ENCODE measurements around the gene ADCY10.
"Not testable (repeated sequence)": the region's sequence is repeated elsewhere in the genome, so short reads cannot be mapped to it uniquely, and the experiment has no call there.

ADCY10 gene

GRCh38 chr1:167913895-167914496 is at the start of gene ADCY10:
Gene ADCY10, minus strand, starts transcription at chr1:167914134. Its CDS starts 8,994 bp downstream, at chr1:167905140.
- DNase-seq (ENCODE audit: low read depth in 2 of 2, low spot score in 1 of 2): no peak

DNA sequence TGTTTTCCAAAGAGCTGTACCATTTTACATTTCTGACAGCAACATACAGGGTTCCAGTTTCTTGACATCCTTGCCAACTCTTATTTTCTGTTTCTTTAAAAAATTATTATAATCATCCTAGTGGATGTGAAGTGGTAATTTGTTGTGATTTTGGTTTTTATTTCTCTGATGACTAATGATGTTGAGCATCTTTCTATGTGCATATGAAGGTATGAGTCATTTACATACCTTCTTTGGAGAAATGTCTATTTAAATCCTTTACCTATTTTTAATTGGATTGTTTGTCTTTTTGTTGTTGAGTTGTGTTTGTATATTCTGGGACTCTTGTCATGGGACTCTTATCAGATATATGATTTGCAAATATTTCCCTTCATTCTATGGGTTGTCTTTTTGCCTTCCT is 43.8 kb upstream of the ADCY10 start:
- no peak for DNase-seq (ENCODE audit: low read depth in 2 of 2, low spot score in 1 of 2)

GRCh38 chr1:167955915-167956314 is 42.0 kb upstream of the ADCY10 start:
- no peak for DNase-seq (ENCODE audit: low read depth in 2 of 2, low spot score in 1 of 2)

DNA sequence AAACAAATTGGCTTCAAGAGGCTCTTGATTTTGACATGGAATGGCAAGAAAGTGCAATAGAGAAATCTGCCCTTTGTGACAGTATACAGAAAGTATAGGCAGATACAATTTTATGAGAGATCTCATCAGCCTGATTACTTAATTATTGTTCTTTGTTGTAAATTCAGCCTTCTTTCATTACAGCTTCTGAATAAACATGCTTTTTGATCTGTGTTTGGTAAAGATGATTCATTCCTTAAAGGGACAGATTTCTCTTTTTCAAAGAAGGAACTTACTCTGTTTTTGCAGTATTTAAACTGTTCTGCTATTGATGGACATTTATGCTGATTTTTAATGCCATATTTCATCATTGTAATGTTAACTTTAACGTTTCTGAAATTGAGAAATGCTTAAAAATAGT is 36.6 kb upstream of the ADCY10 start:
- no peak for DNase-seq (ENCODE audit: low read depth in 2 of 2, low spot score in 1 of 2)

DNA sequence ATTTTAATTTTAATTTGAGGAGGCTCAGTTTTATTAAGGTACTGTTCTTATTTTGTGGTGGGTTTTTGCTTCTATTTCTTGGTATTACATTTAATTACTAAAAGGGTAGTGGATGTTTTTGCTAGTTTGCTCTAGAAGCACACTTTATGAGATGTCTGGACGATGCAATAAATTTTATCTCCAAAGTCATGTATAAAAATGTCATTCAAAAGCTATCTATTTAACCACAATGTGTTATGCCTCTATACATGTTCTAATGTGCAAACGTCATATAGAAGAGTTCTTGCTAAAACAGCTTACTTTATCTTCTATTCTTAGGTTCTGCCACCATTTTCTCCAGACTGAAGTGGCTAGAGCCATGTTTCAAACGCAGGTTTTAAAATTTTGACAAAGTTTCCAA is 35.9 kb upstream of the ADCY10 start:
- DNase-seq (ENCODE audit: low read depth in 2 of 2, low spot score in 1 of 2): no peak

DNA sequence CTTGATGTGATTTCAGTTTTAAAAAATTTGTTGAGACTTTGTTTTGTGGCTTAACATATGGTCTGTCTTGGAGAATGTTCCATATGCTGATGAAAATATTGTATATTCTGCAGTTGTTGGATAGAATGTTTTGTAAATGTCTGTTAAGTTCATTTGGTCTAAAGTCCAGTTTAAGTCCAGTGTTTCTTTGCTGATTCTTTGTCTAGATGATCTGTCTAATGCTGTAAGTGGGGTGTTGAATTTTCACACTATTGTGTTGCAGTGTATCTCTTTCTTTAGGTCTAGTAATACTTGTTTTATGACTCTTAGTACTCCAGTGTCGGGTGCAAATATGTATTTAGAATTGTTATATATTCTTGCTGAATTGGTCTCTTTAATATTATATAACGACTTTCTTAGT is 33.8 kb upstream of the ADCY10 start:
- DNase-seq (ENCODE audit: low read depth in 2 of 2, low spot score in 1 of 2): no peak

DNA sequence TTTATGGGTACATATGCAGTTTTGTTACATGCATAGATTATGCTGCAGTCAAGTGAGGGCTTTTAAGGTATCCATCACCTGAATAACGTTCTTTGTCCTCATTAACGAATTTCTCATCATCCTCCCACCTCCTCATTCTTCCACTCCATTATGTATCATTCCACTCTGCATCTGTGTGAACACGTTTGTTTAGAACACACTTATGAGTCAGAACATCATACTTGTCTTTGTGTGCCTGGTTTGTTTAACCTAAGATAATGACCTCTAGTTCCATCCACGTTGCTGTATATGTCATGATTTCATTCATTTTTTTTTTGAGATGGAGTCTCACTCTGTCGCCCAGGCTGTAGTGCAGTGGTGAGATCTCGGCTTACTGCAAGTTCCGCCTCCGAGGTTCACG is 29.6 kb upstream of the ADCY10 start:
- no peak for DNase-seq (ENCODE audit: low read depth in 2 of 2, low spot score in 1 of 2)

GRCh38 chr1:167940264-167940663 is 26.3 kb upstream of the ADCY10 start:
- DNase-seq (ENCODE audit: low read depth in 2 of 2, low spot score in 1 of 2): no peak

- DNase-seq (ENCODE audit: low read depth in 2 of 2, low spot score in 1 of 2): no peak
Observed at GRCh38 chr1:167938080-167938636, 24.2 kb upstream of the ADCY10 start.

DNA sequence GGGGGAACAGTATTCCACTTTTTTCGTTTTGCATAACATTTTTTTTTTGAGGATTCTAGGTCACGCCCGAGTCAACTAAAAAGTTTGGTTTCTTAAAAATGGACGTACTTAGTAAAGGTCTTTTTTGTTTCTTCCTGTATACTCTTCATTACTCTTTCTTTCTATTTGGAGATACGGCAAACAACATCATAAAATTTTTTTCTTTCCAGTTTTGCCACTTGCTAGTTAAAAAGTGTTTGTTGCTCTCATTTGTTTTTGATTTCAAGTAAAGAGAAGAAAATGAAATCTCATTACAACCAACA is 23.7 kb upstream of the ADCY10 start:
- no peak for DNase-seq (ENCODE audit: low read depth in 2 of 2, low spot score in 1 of 2)

DNA sequence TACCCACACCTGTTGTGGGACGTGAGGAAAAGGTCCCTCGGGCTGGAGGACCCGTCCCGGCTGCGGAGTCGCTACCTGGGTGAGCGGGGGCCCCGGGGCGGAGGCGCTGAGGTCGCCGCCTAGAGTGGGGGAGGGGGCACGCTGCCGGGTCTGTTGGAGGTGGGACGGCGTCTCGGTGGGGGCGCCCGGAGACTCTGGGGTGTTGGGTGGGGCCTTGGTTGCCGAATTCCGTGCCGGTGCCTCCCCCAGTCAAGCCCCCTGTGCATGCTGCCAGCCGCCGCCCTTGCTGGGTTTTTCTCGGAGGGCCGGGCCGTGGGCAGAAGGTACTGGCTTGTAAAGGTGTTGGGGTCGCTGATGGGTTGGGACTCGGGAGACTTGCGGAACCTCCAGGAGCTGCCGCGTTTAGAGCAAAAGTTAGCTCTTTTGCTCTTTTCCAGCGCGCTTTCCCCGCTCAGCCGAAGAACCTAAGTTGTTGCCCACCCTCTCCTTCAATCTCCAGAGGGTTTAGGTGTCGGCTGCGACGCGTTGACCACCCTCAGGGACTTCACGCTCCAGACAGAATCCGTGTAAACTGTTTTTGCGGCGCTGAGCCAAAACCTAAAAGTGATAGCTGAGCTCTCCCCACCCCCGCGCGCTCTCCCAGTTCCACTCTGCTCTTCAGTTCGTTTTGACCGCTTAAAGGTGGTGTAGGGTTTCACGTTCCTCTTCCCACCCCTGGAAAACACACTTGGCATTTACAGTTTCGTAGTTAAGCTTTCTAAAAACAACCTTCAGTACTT is 23.2 kb upstream of the ADCY10 start, which contains the start of gene MPC2:
TSS of gene MPC2 (minus strand) at position 143 of the 779 bp plus-strand sequence. CDS start 1,231 bp downstream, outside the sequence.
- DNase-seq (ENCODE audit: low read depth in 2 of 2, low spot score in 1 of 2): peak; percentile 17 to 36

DNA sequence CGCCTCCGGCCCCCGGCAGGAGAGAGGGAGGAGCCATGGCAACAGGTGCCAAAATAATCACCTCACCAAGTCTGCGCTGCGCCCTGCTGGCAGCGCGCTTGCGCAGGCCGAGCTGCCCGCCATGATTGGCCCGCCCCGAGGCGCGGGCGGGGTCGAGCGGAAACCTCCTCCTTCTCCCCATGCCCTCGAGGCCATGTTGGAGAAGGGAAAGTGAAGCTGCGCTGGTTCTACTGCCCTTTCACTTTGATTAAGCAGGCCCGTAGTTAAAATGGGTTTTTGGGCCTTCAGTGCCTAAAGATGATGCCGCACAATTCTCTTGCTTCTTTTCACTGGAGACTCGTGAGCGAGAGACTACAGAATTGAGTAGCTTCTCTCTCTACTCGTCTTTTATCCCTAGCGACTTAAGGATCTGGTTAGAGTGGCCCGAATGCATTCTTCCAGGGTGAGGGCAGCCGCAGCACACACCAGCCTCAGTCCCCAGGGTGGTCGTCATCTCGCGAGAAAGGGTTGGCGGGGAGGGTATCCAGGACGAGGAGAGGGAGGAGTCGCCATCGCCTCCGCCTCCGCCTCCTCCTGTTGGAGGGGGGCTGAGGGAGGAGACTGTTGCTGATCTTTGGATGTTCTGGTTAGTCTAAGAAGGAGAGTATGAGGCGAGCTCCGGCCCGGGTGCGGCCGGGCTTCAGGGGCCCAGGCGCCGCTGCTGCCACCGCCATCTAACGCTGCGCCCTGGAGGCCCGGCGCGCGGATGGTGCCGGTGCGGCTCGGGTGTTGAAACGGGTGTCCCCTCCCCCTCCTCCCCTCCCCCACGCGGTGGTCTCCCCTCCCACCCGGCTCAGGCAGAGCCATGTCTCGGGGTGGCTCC is 22.4 kb upstream of the ADCY10 start, which contains the start of gene DCAF6:
TSS of gene DCAF6 (plus strand) at position 616 of the 862 bp plus-strand sequence. CDS start at position 845, 229 bp downstream.
- peak; percentile 85 to 92 for DNase-seq (ENCODE audit: low read depth in 2 of 2, low spot score in 1 of 2)

GRCh38 chr1:167935216-167936067 is 21.5 kb upstream of the ADCY10 start:
- DNase-seq (ENCODE audit: low read depth in 2 of 2, low spot score in 1 of 2): peak in 1 of 2 donors; percentile 5

DNA sequence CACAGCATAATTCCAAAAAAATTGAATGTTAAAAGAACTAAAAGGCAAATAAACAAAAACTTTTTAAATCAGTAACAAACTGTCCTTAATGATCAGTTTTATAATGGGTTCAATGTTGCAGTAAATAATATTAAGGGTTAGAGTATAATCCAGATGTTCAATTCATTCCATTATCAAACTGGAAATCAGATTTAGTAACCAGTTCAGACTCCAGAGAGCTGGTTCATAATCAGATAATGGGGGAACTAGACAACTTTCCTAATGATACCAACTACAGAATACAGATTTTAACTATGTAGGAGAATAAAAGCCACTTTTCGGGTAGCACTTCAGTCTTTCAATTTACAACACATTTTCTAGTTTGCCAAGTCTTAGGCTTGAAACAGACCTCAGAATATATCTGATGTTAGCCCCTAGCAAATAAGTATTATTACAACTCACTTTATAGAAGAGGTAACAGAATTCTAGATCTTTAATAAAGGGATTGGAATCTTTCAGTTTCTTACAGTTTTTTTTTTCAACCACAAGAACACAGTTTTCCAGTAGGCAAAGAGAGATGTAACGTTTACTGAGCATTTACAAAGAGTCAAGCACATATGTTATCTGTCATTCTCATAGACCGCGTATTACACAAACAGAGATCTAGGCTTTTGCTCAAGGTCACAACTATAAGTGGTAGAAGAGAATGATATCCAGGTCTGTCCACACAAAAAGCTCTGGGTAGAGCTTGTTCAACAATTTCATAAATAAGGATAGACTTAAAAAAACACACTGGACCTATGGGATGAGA is 20.7 kb upstream of the ADCY10 start:
- DNase-seq (ENCODE audit: low read depth in 2 of 2, low spot score in 1 of 2): no peak

DNA sequence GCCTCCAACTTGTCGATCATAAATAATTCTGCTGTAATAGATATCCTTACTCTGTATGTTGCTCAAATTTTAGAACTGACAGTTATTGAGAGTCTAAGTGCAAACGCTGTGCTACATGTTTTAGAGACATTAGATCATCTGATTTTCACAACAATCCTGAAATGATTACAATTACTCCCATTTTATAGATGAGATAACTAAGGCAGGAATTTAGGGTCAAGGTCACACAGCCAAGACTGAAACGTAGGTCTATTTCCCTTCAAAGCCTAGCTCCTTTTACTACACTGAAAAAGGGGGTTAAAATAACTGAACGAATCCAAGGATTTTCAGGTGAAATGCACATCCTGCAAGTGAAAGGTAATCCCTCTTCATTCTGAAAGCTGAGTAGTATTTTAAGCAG is 19.9 kb upstream of the ADCY10 start:
- DNase-seq (ENCODE audit: low read depth in 2 of 2, low spot score in 1 of 2): no peak

DNA sequence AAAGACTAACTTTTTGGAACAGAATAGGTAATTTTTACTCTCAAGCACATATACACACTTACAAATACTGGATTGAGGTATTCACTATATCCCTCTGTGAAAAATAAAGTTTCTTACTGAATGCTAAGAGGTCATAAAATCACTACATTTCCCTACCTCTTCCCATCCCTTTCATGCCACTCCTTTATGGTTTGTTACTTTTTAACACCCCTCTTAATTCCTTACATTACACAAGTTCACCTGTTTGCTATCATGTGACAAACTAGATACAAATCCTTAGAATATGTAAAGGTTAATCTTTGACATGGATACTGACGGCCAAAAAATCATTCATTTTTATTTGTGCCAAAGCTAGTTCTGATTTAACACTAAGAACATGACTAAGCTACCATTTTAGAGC is 15.8 kb upstream of the ADCY10 start:
- no peak for DNase-seq (ENCODE audit: low read depth in 2 of 2, low spot score in 1 of 2)

DNA sequence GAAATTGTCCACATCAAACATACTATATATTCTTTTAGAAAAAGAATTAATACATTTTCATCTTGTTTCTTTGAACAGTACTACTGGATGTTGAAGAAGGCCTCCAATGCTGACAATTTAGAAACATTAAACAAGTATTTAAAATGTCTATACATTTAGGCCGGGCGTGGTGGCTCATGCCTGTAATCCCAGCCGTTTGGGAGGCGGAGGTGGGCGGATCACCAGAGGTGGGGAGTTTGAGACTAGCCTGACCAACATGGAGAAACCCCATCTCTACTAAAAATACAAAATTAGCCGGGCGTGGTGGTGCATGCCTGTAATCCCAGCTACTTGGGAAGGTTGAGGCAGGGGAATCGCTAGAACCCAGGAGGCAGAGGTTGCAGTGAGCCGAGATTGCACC is 15.0 kb upstream of the ADCY10 start:
- DNase-seq (ENCODE audit: low read depth in 2 of 2, low spot score in 1 of 2): not testable (repeated sequence)

DNA sequence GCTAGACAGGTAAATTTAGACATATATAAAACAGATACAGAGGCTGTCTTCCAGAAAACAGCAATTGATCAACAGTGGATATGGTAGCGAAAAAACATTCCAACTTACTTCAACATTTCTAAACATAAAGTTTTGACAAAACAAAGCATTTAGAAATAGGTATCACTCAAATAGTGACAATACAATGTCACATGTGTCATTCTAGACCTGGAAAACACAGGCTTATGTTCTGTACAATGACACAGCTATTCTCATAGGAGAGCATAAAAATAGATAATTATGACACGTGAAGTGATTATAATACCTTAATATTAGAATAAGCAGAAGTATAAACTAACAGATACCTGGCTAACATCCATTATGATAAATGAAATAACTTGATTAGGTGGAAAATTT is 14.5 kb upstream of the ADCY10 start:
- DNase-seq (ENCODE audit: low read depth in 2 of 2, low spot score in 1 of 2): no peak

- DNase-seq (ENCODE audit: low read depth in 2 of 2, low spot score in 1 of 2): no peak
Observed at GRCh38 chr1:167927046-167927754, 13.3 kb upstream of the ADCY10 start.

Measured in stimulated activated CD8-positive, alpha-beta memory T cell treated with anti-CD3 and anti-CD28 coated beads, Interleukin-4, amount 100 ng/mL, for 4 hours (primary cell).